HepG2 (cell line): Measurements from ENCODE around the gene ZBTB7B. TPM values are rescaled to one million over a fixed set of nuclear protein-coding genes. Genes with fewer than 3 reads are reported as not detected.

Experiments
- BHLHE40 ChIP-seq: IDR thresholded peaks from 2 replicates; pipeline ENCODE4 v1.6.1; 2011; ENCODE audit warnings: low read length, improper control_type of control experiment
- BORCS8-MEF2B ChIP-seq: sonication (generic); formaldehyde crosslinking; IDR thresholded peaks from 2 replicates; pipeline ENCODE4 v1.8.0; 2022; ENCODE audit warnings: mild to moderate bottlenecking, missing genetic modification reagents
- CEBPG ChIP-seq: IDR thresholded peaks from 2 replicates; pipeline ENCODE4 v1.6.1; 2016
- HNF4G ChIP-seq, 2 experiments: sonication (generic) in 1 of 2; formaldehyde crosslinking in 1 of 2; IDR thresholded peaks; 2 replicates each; pipeline versions ENCODE4 v1.4.0 to v1.6.1; 2011 to 2020; ENCODE audit warnings: borderline replicate concordance in 2 of 2, low read depth in 2 of 2, mild to moderate bottlenecking in 2 of 2, low read length in 1 of 2, missing genetic modification reagents in 1 of 2, moderate library complexity in 1 of 2
- HOXD1 ChIP-seq: sonication (generic); formaldehyde crosslinking; IDR thresholded peaks from 2 replicates; pipeline ENCODE4 v1.5.0; 2020; ENCODE audit warnings: missing genetic modification reagents
- KDM6A ChIP-seq: IDR thresholded peaks from 2 replicates; pipeline ENCODE4 v1.6.1; 2016; ENCODE audit warnings: low read depth
- RXRA ChIP-seq: sonication (generic); formaldehyde crosslinking; IDR thresholded peaks from 2 replicates; pipeline ENCODE4 v1.5.1; 2020; ENCODE audit warnings: missing genetic modification reagents
- SKI ChIP-seq: fragments of 450-650 bp; IDR thresholded peaks from one replicate; pipeline ENCODE4 v1.6.1; 2018; ENCODE audit warnings: mild to moderate bottlenecking; ENCODE audit not compliant: partially characterized antibody
- ZNF543 ChIP-seq: sonication (generic); formaldehyde crosslinking; IDR thresholded peaks from 2 replicates; pipeline ENCODE4 v1.4.0; 2020; ENCODE audit warnings: mild to moderate bottlenecking, missing genetic modification reagents
- polyA plus RNA-seq, 8 experiments: library from polyadenylated mRNA; depleted of rRNA in 3 of 8; stranded (reverse) in 7 of 8; unstranded in 1 of 8; fragments of >200 nt; fragmentation: Illumina TruSeq in 4 of 8; extraction: Trizol in 4 of 8; gene quantifications; 2 replicates each; pipeline versions ENCODE4 v1.2.1 to v1.2.3, GENCODE V29; 2011 to 2016; ENCODE audit warnings: low read depth in 4 of 8, missing spikeins in 1 of 8, mixed read lengths in 1 of 8; ENCODE audit not compliant: insufficient read depth in 1 of 8
- total RNA-seq, 5 experiments: library from RNA; depleted of rRNA; stranded (reverse); fragments of >200 nt; fragmentation: Illumina TruSeq; extraction: Trizol; gene quantifications; 2 replicates each; pipeline ENCODE4 v1.2.3, GENCODE V29; 2016; ENCODE audit warnings: low read depth in 1 of 5
- TF ChIP-seq, protein P1 (sequence below): sonication (generic); formaldehyde crosslinking; IDR thresholded peaks from 2 replicates; pipeline ENCODE4 v1.4.0; 2020; ENCODE audit warnings: missing genetic modification reagents, borderline replicate concordance
- TF ChIP-seq, protein P2 (sequence below): sonication (generic); formaldehyde crosslinking; IDR thresholded peaks from 2 replicates; pipeline ENCODE4 v1.8.1; 2022; ENCODE audit warnings: low read depth, mild to moderate bottlenecking, missing genetic modification reagents
- TF ChIP-seq, protein P3 (sequence below): sonication (generic); formaldehyde crosslinking; IDR thresholded peaks from 2 replicates; pipeline ENCODE4 v1.4.0; 2020; ENCODE audit warnings: missing genetic modification reagents
- TF ChIP-seq, protein P4 (sequence below): sonication (generic); formaldehyde crosslinking; IDR thresholded peaks from 2 replicates; pipeline ENCODE4 v1.4.0; 2020; ENCODE audit warnings: mild to moderate bottlenecking, missing genetic modification reagents

ZBTB7B gene
- total and polyA plus RNA-seq, 2 of the 13 experiments (the other 11 are each of a cell fraction or from before 2014, with no cell fraction given) = 15.5 to 17.5 TPM

DNA sequence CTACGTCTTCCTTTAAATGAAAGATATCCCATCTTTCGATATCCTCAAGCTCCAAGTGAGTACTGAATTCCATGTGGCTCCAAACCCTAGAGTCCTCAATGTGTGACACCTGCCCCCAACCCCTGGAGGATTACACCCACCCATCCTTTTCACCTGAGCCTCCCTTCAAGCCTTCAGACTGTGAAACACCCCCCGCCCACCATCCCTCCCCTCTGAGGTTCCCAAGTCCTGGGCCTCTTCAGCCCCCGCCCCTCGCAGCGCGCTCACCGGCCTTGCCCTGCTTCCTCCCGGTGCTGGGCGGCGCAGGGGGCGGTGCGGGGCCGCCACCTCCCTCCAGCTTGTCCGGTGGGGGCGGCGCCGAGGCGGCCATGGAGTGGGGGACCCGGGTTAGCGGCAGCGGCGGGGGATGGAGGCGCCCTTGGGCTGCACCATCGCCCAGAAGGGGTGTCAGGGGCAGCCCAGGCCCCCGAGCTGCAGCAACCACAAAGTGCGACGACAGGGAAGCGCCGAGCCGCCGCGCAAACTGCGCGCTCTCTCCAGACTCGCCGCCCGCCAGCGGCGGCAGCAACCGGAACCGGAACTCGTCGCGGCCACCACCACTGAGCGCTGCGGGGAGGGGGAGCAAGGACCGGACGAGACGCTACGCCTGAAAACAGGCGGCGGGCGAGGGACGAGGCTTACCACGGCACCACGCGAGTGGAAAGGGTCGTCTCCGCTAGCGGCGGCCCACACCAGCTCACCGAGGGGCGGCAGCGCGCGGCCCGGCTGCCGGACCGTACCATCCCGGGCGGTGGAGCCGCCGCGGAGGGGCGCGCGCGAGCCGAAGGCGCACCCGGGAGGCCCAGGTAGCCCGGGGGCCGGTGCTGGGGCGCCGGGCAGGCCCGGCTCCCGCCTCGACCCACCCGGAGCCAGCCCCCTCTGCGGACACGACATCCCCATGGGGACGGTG, 41.1 kb upstream of the ZBTB7B start, which contains the start of gene PYGO2 (continued):
- TF ChIP-seq, protein P1, sequence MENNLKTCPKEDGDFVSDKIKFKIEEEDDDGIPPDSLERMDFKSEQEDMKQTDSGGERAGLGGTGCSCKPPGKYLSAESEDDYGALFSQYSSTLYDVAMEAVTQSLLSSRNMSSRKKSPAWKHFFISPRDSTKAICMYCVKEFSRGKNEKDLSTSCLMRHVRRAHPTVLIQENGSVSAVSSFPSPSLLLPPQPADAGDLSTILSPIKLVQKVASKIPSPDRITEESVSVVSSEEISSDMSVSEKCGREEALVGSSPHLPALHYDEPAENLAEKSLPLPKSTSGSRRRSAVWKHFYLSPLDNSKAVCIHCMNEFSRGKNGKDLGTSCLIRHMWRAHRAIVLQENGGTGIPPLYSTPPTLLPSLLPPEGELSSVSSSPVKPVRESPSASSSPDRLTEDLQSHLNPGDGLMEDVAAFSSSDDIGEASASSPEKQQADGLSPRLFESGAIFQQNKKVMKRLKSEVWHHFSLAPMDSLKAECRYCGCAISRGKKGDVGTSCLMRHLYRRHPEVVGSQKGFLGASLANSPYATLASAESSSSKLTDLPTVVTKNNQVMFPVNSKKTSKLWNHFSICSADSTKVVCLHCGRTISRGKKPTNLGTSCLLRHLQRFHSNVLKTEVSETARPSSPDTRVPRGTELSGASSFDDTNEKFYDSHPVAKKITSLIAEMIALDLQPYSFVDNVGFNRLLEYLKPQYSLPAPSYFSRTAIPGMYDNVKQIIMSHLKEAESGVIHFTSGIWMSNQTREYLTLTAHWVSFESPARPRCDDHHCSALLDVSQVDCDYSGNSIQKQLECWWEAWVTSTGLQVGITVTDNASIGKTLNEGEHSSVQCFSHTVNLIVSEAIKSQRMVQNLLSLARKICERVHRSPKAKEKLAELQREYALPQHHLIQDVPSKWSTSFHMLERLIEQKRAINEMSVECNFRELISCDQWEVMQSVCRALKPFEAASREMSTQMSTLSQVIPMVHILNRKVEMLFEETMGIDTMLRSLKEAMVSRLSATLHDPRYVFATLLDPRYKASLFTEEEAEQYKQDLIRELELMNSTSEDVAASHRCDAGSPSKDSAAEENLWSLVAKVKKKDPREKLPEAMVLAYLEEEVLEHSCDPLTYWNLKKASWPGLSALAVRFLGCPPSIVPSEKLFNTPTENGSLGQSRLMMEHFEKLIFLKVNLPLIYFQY (CRISPR knock-in tag) = 0 out of 2 replicates have a peak, but pooled peaks have one; percentile 28
- TF ChIP-seq, protein P2, sequence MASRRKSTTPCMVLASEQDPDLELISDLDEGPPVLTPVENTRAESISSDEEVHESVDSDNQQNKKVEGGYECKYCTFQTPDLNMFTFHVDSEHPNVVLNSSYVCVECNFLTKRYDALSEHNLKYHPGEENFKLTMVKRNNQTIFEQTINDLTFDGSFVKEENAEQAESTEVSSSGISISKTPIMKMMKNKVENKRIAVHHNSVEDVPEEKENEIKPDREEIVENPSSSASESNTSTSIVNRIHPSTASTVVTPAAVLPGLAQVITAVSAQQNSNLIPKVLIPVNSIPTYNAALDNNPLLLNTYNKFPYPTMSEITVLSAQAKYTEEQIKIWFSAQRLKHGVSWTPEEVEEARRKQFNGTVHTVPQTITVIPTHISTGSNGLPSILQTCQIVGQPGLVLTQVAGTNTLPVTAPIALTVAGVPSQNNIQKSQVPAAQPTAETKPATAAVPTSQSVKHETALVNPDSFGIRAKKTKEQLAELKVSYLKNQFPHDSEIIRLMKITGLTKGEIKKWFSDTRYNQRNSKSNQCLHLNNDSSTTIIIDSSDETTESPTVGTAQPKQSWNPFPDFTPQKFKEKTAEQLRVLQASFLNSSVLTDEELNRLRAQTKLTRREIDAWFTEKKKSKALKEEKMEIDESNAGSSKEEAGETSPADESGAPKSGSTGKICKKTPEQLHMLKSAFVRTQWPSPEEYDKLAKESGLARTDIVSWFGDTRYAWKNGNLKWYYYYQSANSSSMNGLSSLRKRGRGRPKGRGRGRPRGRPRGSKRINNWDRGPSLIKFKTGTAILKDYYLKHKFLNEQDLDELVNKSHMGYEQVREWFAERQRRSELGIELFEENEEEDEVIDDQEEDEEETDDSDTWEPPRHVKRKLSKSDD (CRISPR knock-in tag) = peak; percentile 64; the same call in 1 of the 2 replicates
- TF ChIP-seq HNF4G (IDR thresholded peaks at IDR 0.05; ENCODE audit: borderline replicate concordance, low read depth, low read length) (no peak), HNF4G (CRISPR knock-in tag; IDR thresholded peaks at IDR 0.05; ENCODE audit: borderline replicate concordance, low read depth) (peak; percentile 77), KDM6A (CRISPR knock-in tag) (no peak), SKI (peak; percentile 74), BORCS8-MEF2B (CRISPR knock-in tag) (peak; percentile 82), ZNF543 (CRISPR knock-in tag) (peak; percentile 31; the same call in 1 of the 2 replicates), RXRA (CRISPR knock-in tag) (peak; percentile 40; the same call in 1 of the 2 replicates), CEBPG (CRISPR knock-in tag) (no peak), BHLHE40 (peak; percentile 87), HOXD1 (CRISPR knock-in tag) (peak; percentile 88)
- TF ChIP-seq, protein P3, sequence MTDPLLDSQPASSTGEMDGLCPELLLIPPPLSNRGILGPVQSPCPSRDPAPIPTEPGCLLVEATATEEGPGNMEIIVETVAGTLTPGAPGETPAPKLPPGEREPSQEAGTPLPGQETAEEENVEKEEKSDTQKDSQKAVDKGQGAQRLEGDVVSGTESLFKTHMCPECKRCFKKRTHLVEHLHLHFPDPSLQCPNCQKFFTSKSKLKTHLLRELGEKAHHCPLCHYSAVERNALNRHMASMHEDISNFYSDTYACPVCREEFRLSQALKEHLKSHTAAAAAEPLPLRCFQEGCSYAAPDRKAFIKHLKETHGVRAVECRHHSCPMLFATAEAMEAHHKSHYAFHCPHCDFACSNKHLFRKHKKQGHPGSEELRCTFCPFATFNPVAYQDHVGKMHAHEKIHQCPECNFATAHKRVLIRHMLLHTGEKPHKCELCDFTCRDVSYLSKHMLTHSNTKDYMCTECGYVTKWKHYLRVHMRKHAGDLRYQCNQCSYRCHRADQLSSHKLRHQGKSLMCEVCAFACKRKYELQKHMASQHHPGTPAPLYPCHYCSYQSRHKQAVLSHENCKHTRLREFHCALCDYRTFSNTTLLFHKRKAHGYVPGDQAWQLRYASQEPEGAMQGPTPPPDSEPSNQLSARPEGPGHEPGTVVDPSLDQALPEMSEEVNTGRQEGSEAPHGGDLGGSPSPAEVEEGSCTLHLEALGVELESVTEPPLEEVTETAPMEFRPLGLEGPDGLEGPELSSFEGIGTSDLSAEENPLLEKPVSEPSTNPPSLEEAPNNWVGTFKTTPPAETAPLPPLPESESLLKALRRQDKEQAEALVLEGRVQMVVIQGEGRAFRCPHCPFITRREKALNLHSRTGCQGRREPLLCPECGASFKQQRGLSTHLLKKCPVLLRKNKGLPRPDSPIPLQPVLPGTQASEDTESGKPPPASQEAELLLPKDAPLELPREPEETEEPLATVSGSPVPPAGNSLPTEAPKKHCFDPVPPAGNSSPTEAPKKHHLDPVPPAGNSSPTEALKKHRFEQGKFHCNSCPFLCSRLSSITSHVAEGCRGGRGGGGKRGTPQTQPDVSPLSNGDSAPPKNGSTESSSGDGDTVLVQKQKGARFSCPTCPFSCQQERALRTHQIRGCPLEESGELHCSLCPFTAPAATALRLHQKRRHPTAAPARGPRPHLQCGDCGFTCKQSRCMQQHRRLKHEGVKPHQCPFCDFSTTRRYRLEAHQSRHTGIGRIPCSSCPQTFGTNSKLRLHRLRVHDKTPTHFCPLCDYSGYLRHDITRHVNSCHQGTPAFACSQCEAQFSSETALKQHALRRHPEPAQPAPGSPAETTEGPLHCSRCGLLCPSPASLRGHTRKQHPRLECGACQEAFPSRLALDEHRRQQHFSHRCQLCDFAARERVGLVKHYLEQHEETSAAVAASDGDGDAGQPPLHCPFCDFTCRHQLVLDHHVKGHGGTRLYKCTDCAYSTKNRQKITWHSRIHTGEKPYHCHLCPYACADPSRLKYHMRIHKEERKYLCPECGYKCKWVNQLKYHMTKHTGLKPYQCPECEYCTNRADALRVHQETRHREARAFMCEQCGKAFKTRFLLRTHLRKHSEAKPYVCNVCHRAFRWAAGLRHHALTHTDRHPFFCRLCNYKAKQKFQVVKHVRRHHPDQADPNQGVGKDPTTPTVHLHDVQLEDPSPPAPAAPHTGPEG (CRISPR knock-in tag) = no peak
- TF ChIP-seq, protein P4, sequence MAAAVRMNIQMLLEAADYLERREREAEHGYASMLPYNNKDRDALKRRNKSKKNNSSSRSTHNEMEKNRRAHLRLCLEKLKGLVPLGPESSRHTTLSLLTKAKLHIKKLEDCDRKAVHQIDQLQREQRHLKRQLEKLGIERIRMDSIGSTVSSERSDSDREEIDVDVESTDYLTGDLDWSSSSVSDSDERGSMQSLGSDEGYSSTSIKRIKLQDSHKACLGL (CRISPR knock-in tag) = peak; percentile 47; the same call in 1 of the 2 replicates
